SK-N-MC (cell line): ENCODE data around the gene DUSP10.

Experiments
- EZH2 ChIP-seq: fragments of 200-600 bp; sonication (generic); IDR thresholded peaks from one replicate; pipeline ENCODE4 v1.6.1; 2017; ENCODE audit warnings: antibody characterized with exemption
- FOXP2 ChIP-seq: optimal IDR thresholded peaks from 2 replicates; pipeline ENCODE3; 2011; ENCODE audit warnings: mild to moderate bottlenecking, moderate library complexity; ENCODE audit not compliant: insufficient read depth; ENCODE audit errors: extremely low read length, control extremely low read depth
- POLR2AphosphoS5 ChIP-seq: IDR thresholded peaks from 2 replicates; pipeline ENCODE4 v1.6.1; 2012; ENCODE audit warnings: mild to moderate bottlenecking, low read depth, low read length, borderline replicate concordance

DNA sequence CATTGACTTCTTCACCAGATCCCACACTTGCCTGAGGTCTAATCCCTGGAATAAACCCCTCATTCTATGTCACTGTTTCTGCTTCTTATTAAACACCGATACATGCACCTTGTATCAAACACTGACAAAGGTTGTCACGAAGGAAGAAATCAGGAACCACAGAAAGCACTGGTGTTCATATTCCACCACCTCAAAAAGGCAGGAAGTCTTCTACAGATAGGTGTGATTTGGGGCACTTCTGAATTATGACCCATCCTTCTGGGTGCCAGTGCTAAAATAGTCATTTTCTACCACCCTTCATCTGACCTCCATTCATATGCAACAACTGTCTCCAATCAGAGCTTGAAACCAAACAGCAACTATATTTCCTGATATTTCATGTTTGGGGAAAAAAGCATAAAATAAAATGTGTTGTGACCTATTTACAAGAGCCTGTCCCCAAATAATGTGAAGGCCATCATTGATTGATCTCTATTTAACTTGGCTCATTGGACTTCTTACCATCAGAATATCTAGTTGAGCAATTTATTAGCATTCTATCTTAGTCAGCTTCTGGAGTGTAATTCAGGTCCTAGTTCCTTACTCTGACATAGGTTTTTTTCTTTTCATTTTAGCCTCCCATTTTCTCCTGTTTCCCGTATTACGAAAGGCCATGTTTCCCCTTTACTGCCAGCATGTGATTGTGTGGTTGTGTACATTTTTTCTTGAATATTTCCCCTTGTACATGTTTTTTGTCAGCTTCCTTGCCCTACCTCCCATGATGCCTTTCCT is 43.1 kb downstream of the DUSP10 start:
- TF ChIP-seq EZH2 (no peak), FOXP2 (no peak), POLR2AphosphoS5 (no peak)
